HepG2 (cell line): ENCODE data around the gene PCSK1. TPM values are rescaled to one million over a fixed set of nuclear protein-coding genes. Genes with fewer than 3 reads are reported as not detected.

Experiments
- CENPX ChIP-seq: sonication (generic); formaldehyde crosslinking; IDR thresholded peaks from 2 replicates; pipeline ENCODE4 v1.9.0; 2021; ENCODE audit warnings: mild to moderate bottlenecking, missing genetic modification reagents, moderate library complexity
- NFKB2 ChIP-seq: sonication (generic); formaldehyde crosslinking; IDR thresholded peaks from 2 replicates; pipeline ENCODE4 v1.4.0; 2020; ENCODE audit warnings: missing genetic modification reagents, borderline replicate concordance
- NKX3-1 ChIP-seq: sonication (generic); formaldehyde crosslinking; IDR thresholded peaks from 2 replicates; pipeline ENCODE4 v1.5.0; 2020; ENCODE audit warnings: missing genetic modification reagents
- SRSF9 ChIP-seq: fragments of 200-400 bp; formaldehyde crosslinking; IDR thresholded peaks from 2 replicates; pipeline ENCODE4 v1.6.1; 2018; ENCODE audit warnings: borderline replicate concordance, mild to moderate bottlenecking, low read depth, low read length; ENCODE audit not compliant: insufficient read depth, poor library complexity, severe bottlenecking
- TEAD2 ChIP-seq: sonication (generic); formaldehyde crosslinking; IDR thresholded peaks from 2 replicates; pipeline ENCODE4 v1.9.0; 2021; ENCODE audit warnings: missing genetic modification reagents
- TP53 ChIP-seq: sonication (generic); formaldehyde crosslinking; conservative IDR thresholded peaks from 2 replicates; pipeline ENCODE4 v1.4.0; 2020; ENCODE audit warnings: missing genetic modification reagents
- ZBTB38 ChIP-seq: sonication (generic); formaldehyde crosslinking; IDR thresholded peaks from 2 replicates; pipeline ENCODE4 v1.5.1; 2020; ENCODE audit warnings: mild to moderate bottlenecking, missing genetic modification reagents
- ZNF33A ChIP-seq: sonication (generic); formaldehyde crosslinking; IDR thresholded peaks from 2 replicates; pipeline ENCODE4 v1.5.1; 2020; ENCODE audit warnings: missing genetic modification reagents, mild to moderate bottlenecking, moderate library complexity, borderline replicate concordance
- ZNF460 ChIP-seq: sonication (generic); formaldehyde crosslinking; IDR thresholded peaks from 2 replicates; pipeline ENCODE4 v1.5.1; 2020; ENCODE audit warnings: missing genetic modification reagents, mild to moderate bottlenecking, borderline replicate concordance
- ZNF850 ChIP-seq: sonication (generic); formaldehyde crosslinking; conservative IDR thresholded peaks from 2 replicates; pipeline ENCODE4 v1.9.0; 2021; ENCODE audit warnings: mild to moderate bottlenecking, missing genetic modification reagents
- polyA plus RNA-seq, 8 experiments: library from polyadenylated mRNA; depleted of rRNA in 3 of 8; stranded (reverse) in 7 of 8; unstranded in 1 of 8; fragments of >200 nt; fragmentation: Illumina TruSeq in 4 of 8; extraction: Trizol in 4 of 8; gene quantifications; 2 replicates each; pipeline versions ENCODE4 v1.2.1 to v1.2.3, GENCODE V29; 2011 to 2016; ENCODE audit warnings: low read depth in 4 of 8, missing spikeins in 1 of 8, mixed read lengths in 1 of 8; ENCODE audit not compliant: insufficient read depth in 1 of 8
- total RNA-seq, 5 experiments: library from RNA; depleted of rRNA; stranded (reverse); fragments of >200 nt; fragmentation: Illumina TruSeq; extraction: Trizol; gene quantifications; 2 replicates each; pipeline ENCODE4 v1.2.3, GENCODE V29; 2016; ENCODE audit warnings: low read depth in 1 of 5
- TF ChIP-seq, protein P1 (sequence below): sonication (generic); formaldehyde crosslinking; IDR thresholded peaks from 2 replicates; pipeline ENCODE4 v1.5.0; 2020; ENCODE audit warnings: mild to moderate bottlenecking, missing genetic modification reagents
- TF ChIP-seq, protein P2 (sequence below): sonication (generic); formaldehyde crosslinking; IDR thresholded peaks from 2 replicates; pipeline ENCODE4 v1.5.0; 2020; ENCODE audit warnings: missing genetic modification reagents
- TF ChIP-seq, protein P3 (sequence below), 2 experiments: fragments of 450-650 bp in 1 of 2; sonication (generic) in 1 of 2; formaldehyde crosslinking in 1 of 2; IDR thresholded peaks; 2 replicates each; pipeline versions ENCODE4 v1.6.1 to v1.8.0; 2016 to 2022; ENCODE audit warnings: antibody characterized with exemption in 1 of 2, mild to moderate bottlenecking in 1 of 2, missing genetic modification reagents in 1 of 2

The PCSK1 gene
- total and polyA plus RNA-seq, 2 of the 13 experiments (the other 11 are each of a cell fraction or from before 2014, with no cell fraction given): not detected

DNA sequence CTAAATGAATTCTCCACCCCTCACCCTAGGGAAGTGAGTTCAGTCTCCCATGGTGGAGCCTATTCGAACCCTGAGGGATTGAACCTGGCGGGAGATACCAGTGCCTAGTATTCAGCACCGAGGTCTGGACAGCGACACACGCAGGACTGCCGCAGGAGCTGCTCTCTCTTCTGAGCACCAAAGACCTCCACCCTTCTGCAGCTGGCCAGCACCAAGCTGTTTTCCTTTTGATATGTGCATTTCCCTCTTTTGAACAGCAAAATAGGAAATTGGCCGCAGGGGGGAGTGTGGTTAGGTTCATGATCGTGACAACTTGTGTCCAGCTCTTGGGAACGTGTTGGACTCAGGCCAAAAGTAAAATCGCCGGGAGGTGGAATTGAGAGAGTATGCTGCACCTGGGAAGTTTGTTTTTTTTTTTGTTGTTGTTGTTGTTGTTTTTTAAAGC is 1.2 kb upstream of the PCSK1 start (continued):
- TF ChIP-seq TEAD2 (no peak), SRSF9 (no peak), ZNF33A (no peak), TP53 (CRISPR knock-in tag) (no peak), ZNF460 (CRISPR knock-in tag) (no peak), CENPX (CRISPR knock-in tag) (no peak), ZNF850 (CRISPR knock-in tag) (no peak), NKX3-1 (CRISPR knock-in tag) (peak; percentile 73; the same call in 1 of the 2 replicates), NFKB2 (CRISPR knock-in tag) (peak; percentile 87; the same call in 1 of the 2 replicates), ZBTB38 (CRISPR knock-in tag) (no peak)
- TF ChIP-seq, protein P1, sequence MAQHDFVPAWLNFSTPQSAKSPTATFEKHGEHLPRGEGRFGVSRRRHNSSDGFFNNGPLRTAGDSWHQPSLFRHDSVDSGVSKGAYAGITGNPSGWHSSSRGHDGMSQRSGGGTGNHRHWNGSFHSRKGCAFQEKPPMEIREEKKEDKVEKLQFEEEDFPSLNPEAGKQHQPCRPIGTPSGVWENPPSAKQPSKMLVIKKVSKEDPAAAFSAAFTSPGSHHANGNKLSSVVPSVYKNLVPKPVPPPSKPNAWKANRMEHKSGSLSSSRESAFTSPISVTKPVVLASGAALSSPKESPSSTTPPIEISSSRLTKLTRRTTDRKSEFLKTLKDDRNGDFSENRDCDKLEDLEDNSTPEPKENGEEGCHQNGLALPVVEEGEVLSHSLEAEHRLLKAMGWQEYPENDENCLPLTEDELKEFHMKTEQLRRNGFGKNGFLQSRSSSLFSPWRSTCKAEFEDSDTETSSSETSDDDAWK (CRISPR knock-in tag): no peak
- TF ChIP-seq, protein P2, sequence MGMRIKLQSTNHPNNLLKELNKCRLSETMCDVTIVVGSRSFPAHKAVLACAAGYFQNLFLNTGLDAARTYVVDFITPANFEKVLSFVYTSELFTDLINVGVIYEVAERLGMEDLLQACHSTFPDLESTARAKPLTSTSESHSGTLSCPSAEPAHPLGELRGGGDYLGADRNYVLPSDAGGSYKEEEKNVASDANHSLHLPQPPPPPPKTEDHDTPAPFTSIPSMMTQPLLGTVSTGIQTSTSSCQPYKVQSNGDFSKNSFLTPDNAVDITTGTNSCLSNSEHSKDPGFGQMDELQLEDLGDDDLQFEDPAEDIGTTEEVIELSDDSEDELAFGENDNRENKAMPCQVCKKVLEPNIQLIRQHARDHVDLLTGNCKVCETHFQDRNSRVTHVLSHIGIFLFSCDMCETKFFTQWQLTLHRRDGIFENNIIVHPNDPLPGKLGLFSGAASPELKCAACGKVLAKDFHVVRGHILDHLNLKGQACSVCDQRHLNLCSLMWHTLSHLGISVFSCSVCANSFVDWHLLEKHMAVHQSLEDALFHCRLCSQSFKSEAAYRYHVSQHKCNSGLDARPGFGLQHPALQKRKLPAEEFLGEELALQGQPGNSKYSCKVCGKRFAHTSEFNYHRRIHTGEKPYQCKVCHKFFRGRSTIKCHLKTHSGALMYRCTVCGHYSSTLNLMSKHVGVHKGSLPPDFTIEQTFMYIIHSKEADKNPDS (CRISPR knock-in tag): no peak
- TF ChIP-seq, protein P3, sequence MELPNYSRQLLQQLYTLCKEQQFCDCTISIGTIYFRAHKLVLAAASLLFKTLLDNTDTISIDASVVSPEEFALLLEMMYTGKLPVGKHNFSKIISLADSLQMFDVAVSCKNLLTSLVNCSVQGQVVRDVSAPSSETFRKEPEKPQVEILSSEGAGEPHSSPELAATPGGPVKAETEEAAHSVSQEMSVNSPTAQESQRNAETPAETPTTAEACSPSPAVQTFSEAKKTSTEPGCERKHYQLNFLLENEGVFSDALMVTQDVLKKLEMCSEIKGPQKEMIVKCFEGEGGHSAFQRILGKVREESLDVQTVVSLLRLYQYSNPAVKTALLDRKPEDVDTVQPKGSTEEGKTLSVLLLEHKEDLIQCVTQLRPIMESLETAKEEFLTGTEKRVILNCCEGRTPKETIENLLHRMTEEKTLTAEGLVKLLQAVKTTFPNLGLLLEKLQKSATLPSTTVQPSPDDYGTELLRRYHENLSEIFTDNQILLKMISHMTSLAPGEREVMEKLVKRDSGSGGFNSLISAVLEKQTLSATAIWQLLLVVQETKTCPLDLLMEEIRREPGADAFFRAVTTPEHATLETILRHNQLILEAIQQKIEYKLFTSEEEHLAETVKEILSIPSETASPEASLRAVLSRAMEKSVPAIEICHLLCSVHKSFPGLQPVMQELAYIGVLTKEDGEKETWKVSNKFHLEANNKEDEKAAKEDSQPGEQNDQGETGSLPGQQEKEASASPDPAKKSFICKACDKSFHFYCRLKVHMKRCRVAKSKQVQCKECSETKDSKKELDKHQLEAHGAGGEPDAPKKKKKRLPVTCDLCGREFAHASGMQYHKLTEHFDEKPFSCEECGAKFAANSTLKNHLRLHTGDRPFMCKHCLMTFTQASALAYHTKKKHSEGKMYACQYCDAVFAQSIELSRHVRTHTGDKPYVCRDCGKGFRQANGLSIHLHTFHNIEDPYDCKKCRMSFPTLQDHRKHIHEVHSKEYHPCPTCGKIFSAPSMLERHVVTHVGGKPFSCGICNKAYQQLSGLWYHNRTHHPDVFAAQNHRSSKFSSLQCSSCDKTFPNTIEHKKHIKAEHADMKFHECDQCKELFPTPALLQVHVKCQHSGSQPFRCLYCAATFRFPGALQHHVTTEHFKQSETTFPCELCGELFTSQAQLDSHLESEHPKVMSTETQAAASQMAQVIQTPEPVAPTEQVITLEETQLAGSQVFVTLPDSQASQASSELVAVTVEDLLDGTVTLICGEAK (IDR thresholded peaks at IDR 0.05): no peak
- TF ChIP-seq, protein P3 (CRISPR knock-in tag; IDR thresholded peaks at IDR 0.05): no peak
